Stimulated activated naive B cell treated with anti-CD40 and anti-IgM and Interleukin-4, amounts not matched to agents 10 μg/mL and 1 μg/mL and 100 μg/mL, for 72 hours (primary cell): ENCODE measurements around the gene EME2.

ENCODE experiments used
- ATAC-seq, 2 donors: fragments of 150-1000 bp; cut with Tn5 transposase; replicated peaks; 2 replicates each; pipeline ENCODE4 v1.10.0; 2021; ENCODE audit warnings: moderate library complexity in 1 of 2
- DNase-seq: peaks from one replicate; pipeline ENCODE4 v3.0.0; 2021
- H3K27ac Mint-ChIP-seq: one replicate; pipeline ENCODE4 v1.8.0; 2022; ENCODE audit warnings: mild to moderate bottlenecking, mixed read lengths
- H3K27me3 Mint-ChIP-seq, 2 donors: one replicate each; pipeline ENCODE4 v1.8.0; 2022; ENCODE audit warnings: mixed read lengths in 2 of 2
- H3K36me3 Mint-ChIP-seq, 2 donors: one replicate each; pipeline ENCODE4 v1.8.0; 2022; ENCODE audit warnings: mixed read lengths in 2 of 2, mild to moderate bottlenecking in 1 of 2
- H3K4me1 Mint-ChIP-seq, 2 donors: one replicate each; pipeline ENCODE4 v1.8.0; 2022; ENCODE audit warnings: mixed read lengths in 2 of 2, mild to moderate bottlenecking in 1 of 2
- H3K4me3 Mint-ChIP-seq, 2 donors: one replicate each; pipeline ENCODE4 v1.8.0; 2022; ENCODE audit warnings: mild to moderate bottlenecking in 2 of 2, mixed read lengths in 2 of 2, moderate library complexity in 1 of 2
- H3K9me3 Mint-ChIP-seq, 2 donors: one replicate each; pipeline ENCODE4 v1.8.0; 2022; ENCODE audit warnings: mixed read lengths in 2 of 2, mild to moderate bottlenecking in 1 of 2

EME2 gene

GRCh38 chr16:1775006-1775845 lies 2.6 kb downstream of the EME2 start:
- Mint-ChIP-seq H3K27ac (no peak overlapping the region), H3K4me1 (peaks cover 17 to 33% of the 10 kb centered on the region in 2 donors), H3K4me3 (peak overlapping the region in 1 of 2 donors; percentile 50), H3K36me3 (peaks cover 17 to 24% of the 10 kb centered on the region in 2 donors), H3K9me3 (no peaks in the 10 kb centered on the region), H3K27me3 (no peaks in the 10 kb centered on the region)
- no peak for ATAC-seq
- DNase-seq = no peak

- ATAC-seq (no peak), DNase-seq (no peak)
- H3K4me1 Mint-ChIP-seq = peaks cover 13 to 35% of the 10 kb centered on the region in 2 donors
- H3K9me3 Mint-ChIP-seq = no peaks in the 10 kb centered on the region
- no peaks in the 10 kb centered on the region for H3K27me3 Mint-ChIP-seq
- peaks cover 13 to 19% of the 10 kb centered on the region in 2 donors for H3K36me3 Mint-ChIP-seq
- H3K4me3 Mint-ChIP-seq = no peak overlapping the region
- peak overlapping the region; percentile 31 for H3K27ac Mint-ChIP-seq
Observed at GRCh38 chr16:1775846-1776671, 3.4 kb downstream of the EME2 start.

GRCh38 chr16:1776672-1776955 lies 4.0 kb downstream of the EME2 start:
- Mint-ChIP-seq H3K36me3 (peaks cover 14 to 20% of the 10 kb centered on the region in 2 donors), H3K27me3 (no peaks in the 10 kb centered on the region), H3K4me3 (no peak overlapping the region), H3K4me1 (peaks cover 18 to 39% of the 10 kb centered on the region in 2 donors), H3K9me3 (no peaks in the 10 kb centered on the region), H3K27ac (peak overlapping the region; percentile 31)
- ATAC-seq (no peak), DNase-seq (no peak)

- no peak overlapping the region for H3K4me3 Mint-ChIP-seq
- peaks cover 13 to 20% of the 10 kb centered on the region in 2 donors for H3K36me3 Mint-ChIP-seq
- DNase-seq (no peak), ATAC-seq (no peak)
- H3K9me3 Mint-ChIP-seq = no peaks in the 10 kb centered on the region
- no peak overlapping the region for H3K27ac Mint-ChIP-seq
- H3K4me1 Mint-ChIP-seq = peaks cover 19 to 39% of the 10 kb centered on the region in 2 donors
- H3K27me3 Mint-ChIP-seq = no peaks in the 10 kb centered on the region
Observed at GRCh38 chr16:1776991-1777374, 4.4 kb downstream of the EME2 start.

- DNase-seq (no peak), ATAC-seq (no peak)
Observed at GRCh38 chr16:1777375-1778199, 5.0 kb downstream of the EME2 start.

GRCh38 chr16:1778200-1779179 lies 5.9 kb downstream of the EME2 start:
- ATAC-seq (no peak), DNase-seq (no peak)
- Mint-ChIP-seq H3K4me1 (peaks cover 15 to 35% of the 10 kb centered on the region in 2 donors), H3K9me3 (no peaks in the 10 kb centered on the region), H3K36me3 (peaks cover 8 to 12% of the 10 kb centered on the region in 2 donors), H3K27ac (peak overlapping the region; percentile 82), H3K27me3 (no peaks in the 10 kb centered on the region), H3K4me3 (no peak overlapping the region)

More at GRCh38 chr16:1777375-1778199, 5.0 kb downstream of the EME2 start:
- H3K27me3 Mint-ChIP-seq = no peaks in the 10 kb centered on the region
- peaks cover 8 to 14% of the 10 kb centered on the region in 2 donors for H3K36me3 Mint-ChIP-seq
- H3K4me1 Mint-ChIP-seq = peaks cover 15 to 35% of the 10 kb centered on the region in 2 donors
- H3K9me3 Mint-ChIP-seq = no peaks in the 10 kb centered on the region
- no peak overlapping the region for H3K4me3 Mint-ChIP-seq
- H3K27ac Mint-ChIP-seq = peak overlapping the region; percentile 25

GRCh38 chr16:1779234-1779701 lies 6.7 kb downstream of the EME2 start:
- no peaks in the 10 kb centered on the region for H3K27me3 Mint-ChIP-seq
- peak overlapping the region; percentile 82 for H3K27ac Mint-ChIP-seq
- H3K9me3 Mint-ChIP-seq = no peaks in the 10 kb centered on the region
- no peak for ATAC-seq
- no peak for DNase-seq
- peaks cover 8 to 12% of the 10 kb centered on the region in 2 donors for H3K36me3 Mint-ChIP-seq
- peak overlapping the region in 1 of 2 donors; percentile 30 for H3K4me3 Mint-ChIP-seq
- H3K4me1 Mint-ChIP-seq = peaks cover 11 to 36% of the 10 kb centered on the region in 2 donors

GRCh38 chr16:1779741-1780676 lies 7.4 kb downstream of the EME2 start:
- no peaks in the 10 kb centered on the region for H3K9me3 Mint-ChIP-seq
- peak overlapping the region; percentile 4 to 19 for H3K4me3 Mint-ChIP-seq
- no peaks in the 10 kb centered on the region for H3K27me3 Mint-ChIP-seq
- H3K27ac Mint-ChIP-seq = peak overlapping the region; percentile 86
- ATAC-seq (no peak), DNase-seq (no peak)
- H3K36me3 Mint-ChIP-seq = peaks cover 9 to 12% of the 10 kb centered on the region in 2 donors
- H3K4me1 Mint-ChIP-seq = peaks cover 12 to 33% of the 10 kb centered on the region in 2 donors

GRCh38 chr16:1780677-1781072 lies 8.1 kb downstream of the EME2 start:
- ATAC-seq (no peak), DNase-seq (no peak)
- H3K27ac Mint-ChIP-seq = no peak overlapping the region
- H3K4me1 Mint-ChIP-seq = peaks cover 15 to 37% of the 10 kb centered on the region in 2 donors
- H3K4me3 Mint-ChIP-seq = no peak overlapping the region
- H3K36me3 Mint-ChIP-seq = peaks cover 13 to 14% of the 10 kb centered on the region in 2 donors
- H3K9me3 Mint-ChIP-seq = no peaks in the 10 kb centered on the region
- no peaks in the 10 kb centered on the region for H3K27me3 Mint-ChIP-seq

- H3K4me1 Mint-ChIP-seq = peaks cover 15 to 39% of the 10 kb centered on the region in 2 donors
- H3K36me3 Mint-ChIP-seq = peaks cover 9 to 14% of the 10 kb centered on the region in 2 donors
- peak overlapping the region; percentile 94 for H3K27ac Mint-ChIP-seq
- DNase-seq (no peak), ATAC-seq (no peak)
- no peaks in the 10 kb centered on the region for H3K9me3 Mint-ChIP-seq
- no peaks in the 10 kb centered on the region for H3K27me3 Mint-ChIP-seq
- peak overlapping the region; percentile 88 to 96 for H3K4me3 Mint-ChIP-seq
Observed at GRCh38 chr16:1781254-1781653, 8.6 kb downstream of the EME2 start.

- H3K9me3 Mint-ChIP-seq = no peaks in the 10 kb centered on the region
- ATAC-seq (peak; percentile 16 to 29), DNase-seq (no peak)
- peak overlapping the region; percentile 94 for H3K27ac Mint-ChIP-seq
- peak overlapping the region; percentile 88 to 96 for H3K4me3 Mint-ChIP-seq
- H3K4me1 Mint-ChIP-seq = peaks cover 15 to 39% of the 10 kb centered on the region in 2 donors
- peaks cover 9 to 14% of the 10 kb centered on the region in 2 donors for H3K36me3 Mint-ChIP-seq
- no peaks in the 10 kb centered on the region for H3K27me3 Mint-ChIP-seq
Observed at GRCh38 chr16:1781758-1782407, 9.3 kb downstream of the EME2 start.
